ENCODE data around the gene PRR18.

DNA sequence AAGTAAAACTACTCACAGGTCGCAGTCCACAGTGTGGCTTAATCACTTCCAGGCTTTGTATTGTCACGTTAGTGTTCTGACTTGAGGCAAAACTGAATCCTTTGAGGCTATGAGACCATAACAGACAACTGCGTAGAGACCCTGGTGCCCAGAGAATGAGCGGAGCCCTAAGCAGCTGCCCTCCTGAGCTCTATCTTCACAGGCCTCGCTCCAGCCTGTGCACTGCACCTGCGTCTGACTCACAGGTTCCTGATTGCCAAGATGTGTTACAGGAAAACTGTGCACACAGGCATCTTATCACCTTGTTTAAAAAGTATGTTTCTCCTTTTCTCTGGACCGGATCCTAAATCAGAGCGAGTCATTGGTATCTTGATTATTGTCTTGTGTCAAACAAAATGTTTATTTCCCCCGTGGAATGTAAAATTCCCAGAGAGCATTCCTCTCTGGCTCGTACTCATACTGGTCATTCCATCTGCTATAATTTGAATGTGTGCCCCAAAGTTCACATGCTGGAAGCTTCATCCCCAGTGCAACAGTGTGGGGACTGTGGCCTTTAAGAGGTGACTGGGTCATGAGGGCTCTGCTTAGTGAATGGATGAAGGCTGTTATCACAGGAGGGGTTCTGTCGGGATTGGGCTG lies 25.7 kb downstream of the PRR18 start:
- TF ChIP-seq, protein P1, sequence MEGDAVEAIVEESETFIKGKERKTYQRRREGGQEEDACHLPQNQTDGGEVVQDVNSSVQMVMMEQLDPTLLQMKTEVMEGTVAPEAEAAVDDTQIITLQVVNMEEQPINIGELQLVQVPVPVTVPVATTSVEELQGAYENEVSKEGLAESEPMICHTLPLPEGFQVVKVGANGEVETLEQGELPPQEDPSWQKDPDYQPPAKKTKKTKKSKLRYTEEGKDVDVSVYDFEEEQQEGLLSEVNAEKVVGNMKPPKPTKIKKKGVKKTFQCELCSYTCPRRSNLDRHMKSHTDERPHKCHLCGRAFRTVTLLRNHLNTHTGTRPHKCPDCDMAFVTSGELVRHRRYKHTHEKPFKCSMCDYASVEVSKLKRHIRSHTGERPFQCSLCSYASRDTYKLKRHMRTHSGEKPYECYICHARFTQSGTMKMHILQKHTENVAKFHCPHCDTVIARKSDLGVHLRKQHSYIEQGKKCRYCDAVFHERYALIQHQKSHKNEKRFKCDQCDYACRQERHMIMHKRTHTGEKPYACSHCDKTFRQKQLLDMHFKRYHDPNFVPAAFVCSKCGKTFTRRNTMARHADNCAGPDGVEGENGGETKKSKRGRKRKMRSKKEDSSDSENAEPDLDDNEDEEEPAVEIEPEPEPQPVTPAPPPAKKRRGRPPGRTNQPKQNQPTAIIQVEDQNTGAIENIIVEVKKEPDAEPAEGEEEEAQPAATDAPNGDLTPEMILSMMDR (IDR thresholded peaks at IDR 0.05; ENCODE audit: insufficient read depth, low read depth, low read length): no peak
- no peak for TF ChIP-seq EZH2 (IDR thresholded peaks at IDR 0.05; ENCODE audit: insufficient read depth, low read length)

Data from astrocyte (in vitro differentiated cells and primary cell).